GM12873 (cell line): Measurements from ENCODE around the gene RABEP2.

Experiments used
- TF ChIP-seq, protein P1 (sequence below): IDR thresholded peaks from 2 replicates; pipeline ENCODE4 v1.5.1; 2012; ENCODE audit warnings: low read depth, mild to moderate bottlenecking, moderate library complexity, low read length, control low read depth; ENCODE audit not compliant: insufficient read depth; ENCODE audit errors: missing control alignments

Gene RABEP2

GRCh38 chr16:28879261-28879840, 45.7 kb downstream of the RABEP2 start:
- TF ChIP-seq, protein P1, sequence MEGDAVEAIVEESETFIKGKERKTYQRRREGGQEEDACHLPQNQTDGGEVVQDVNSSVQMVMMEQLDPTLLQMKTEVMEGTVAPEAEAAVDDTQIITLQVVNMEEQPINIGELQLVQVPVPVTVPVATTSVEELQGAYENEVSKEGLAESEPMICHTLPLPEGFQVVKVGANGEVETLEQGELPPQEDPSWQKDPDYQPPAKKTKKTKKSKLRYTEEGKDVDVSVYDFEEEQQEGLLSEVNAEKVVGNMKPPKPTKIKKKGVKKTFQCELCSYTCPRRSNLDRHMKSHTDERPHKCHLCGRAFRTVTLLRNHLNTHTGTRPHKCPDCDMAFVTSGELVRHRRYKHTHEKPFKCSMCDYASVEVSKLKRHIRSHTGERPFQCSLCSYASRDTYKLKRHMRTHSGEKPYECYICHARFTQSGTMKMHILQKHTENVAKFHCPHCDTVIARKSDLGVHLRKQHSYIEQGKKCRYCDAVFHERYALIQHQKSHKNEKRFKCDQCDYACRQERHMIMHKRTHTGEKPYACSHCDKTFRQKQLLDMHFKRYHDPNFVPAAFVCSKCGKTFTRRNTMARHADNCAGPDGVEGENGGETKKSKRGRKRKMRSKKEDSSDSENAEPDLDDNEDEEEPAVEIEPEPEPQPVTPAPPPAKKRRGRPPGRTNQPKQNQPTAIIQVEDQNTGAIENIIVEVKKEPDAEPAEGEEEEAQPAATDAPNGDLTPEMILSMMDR, result no peak

DNA sequence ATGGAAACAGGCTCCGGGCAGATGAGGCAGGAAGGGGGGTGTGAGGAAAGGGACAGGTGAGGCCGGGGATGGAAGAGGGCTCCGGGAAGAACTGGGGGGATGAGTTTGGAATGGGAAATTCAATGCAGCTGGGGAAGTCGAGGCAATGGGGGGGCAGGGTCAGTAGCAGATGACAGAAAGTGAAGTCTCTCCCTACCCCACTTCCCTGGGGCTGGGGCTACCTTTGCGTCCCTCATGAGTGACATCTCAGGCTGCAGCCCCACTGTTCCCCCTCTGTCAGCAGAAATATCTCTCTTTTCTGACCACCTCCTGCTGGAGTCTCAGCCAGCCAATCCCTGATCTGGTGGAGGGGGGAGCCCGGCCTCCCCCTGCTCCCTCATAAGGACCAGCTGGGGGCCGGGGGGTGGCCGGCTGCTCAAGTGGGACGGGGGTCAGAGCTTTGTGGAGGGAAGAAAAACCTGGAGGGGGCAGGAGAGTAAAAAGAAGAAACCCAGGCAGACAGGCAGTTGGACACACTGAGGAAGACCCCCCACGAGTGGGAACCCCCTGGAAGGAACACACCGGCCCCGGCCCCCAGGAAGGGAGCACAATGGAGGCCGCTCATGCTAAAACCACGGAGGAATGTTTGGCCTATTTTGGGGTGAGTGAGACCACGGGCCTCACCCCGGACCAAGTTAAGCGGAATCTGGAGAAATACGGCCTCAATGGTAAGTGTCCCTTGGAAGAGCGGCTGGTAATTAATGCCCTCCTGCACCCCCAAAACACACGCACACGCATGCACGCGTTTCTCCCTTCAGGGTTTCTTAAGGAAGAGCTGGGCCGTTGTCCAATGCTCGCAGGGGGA, 46.7 kb downstream of the RABEP2 start, which contains the start of gene ATP2A1:
Gene ATP2A1 (plus strand): TSS at position 406 of the 844 bp plus-strand sequence. CDS start 184 bp downstream, at position 590.
- TF ChIP-seq, protein P1, result no peak

DNA sequence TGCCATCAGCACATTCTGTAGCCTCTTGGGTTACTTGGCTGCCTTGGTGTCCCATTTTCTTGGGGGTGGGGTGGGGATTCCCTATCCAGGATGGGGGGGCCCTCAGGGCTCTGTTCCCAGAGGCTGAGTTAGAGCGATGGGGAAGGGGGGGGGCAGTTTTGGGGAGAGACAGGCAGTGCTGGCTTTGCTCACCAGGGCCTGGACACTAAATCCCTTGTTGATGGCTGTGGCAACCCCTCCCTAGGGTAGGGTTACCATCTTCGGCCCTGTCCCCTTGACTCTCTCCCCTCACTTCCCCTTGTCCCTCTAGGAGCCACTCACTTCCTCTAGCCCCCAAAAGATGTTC, 47.4 kb downstream of the RABEP2 start:
- TF ChIP-seq, protein P1, result no peak

GRCh38 chr16:28876973-28877654, 47.9 kb downstream of the RABEP2 start:
- TF ChIP-seq, protein P1, result no peak

- TF ChIP-seq, protein P1, result no peak
These were observed 48.9 kb downstream of the RABEP2 start for GRCh38 chr16:28876019-28876659.

- TF ChIP-seq, protein P1, result no peak
These were observed 49.7 kb downstream of the RABEP2 start for GRCh38 chr16:28875134-28876018.
